IMR-90 (cell line): Measurements from ENCODE around the gene RASIP1. TPM values are rescaled to one million over a fixed set of nuclear protein-coding genes. Genes with fewer than 3 reads are reported as not detected.

Source experiments
- ATAC-seq: fragments of 200-7000 bp; cut with Tn5 transposase; 2 replicates; pipeline ENCODE4 v1.9.1; 2020; ENCODE audit warnings: low read depth, mild to moderate bottlenecking, moderate library complexity
- BruUV-seq: library from RNA; stranded (reverse); fragments of 400-500 nt; replicated peaks from 2 replicates; lab custom pipeline; 2021; lab: Mats Ljungman, UMichigan
- CTCF ChIA-PET: fragments of 300-600 bp; formaldehyde crosslinking; extraction: SDS; loops from one replicate; lab custom pipeline; 2021; ENCODE audit warnings: antibody characterized with exemption; lab: Yijun Ruan, JAX
- POLR2A ChIA-PET: fragments of 300-600 bp; sonication (Branson Sonifier 250); formaldehyde crosslinking; loops from one replicate; lab custom pipeline; 2022; ENCODE audit warnings: antibody characterized with exemption; ENCODE audit not compliant: unreplicated experiment; lab: Charles Lee
- DNase-seq: peaks from one replicate; pipeline ENCODE4 v3.0.0; 2013
- H2AFZ ChIP-seq: replicated peaks from 2 replicates; pipeline ENCODE3; 2013; ENCODE audit warnings: low read length, mild to moderate bottlenecking; ENCODE audit not compliant: poor library complexity
- H2AK5ac ChIP-seq: 2 replicates; pipeline ENCODE4 v1.6.1; 2013; ENCODE audit warnings: low read depth, low read length, inconsistent platforms
- H2AK9ac ChIP-seq: replicated peaks from 2 replicates; pipeline ENCODE3; 2013; ENCODE audit warnings: mild to moderate bottlenecking, low read depth, low read length, moderate library complexity; ENCODE audit not compliant: poor library complexity
- H2BK120ac ChIP-seq: 2 replicates; pipeline ENCODE4 v1.6.1; 2013; ENCODE audit warnings: low read depth, low read length, inconsistent platforms
- H2BK15ac ChIP-seq: 3 replicates; pipeline ENCODE4 v1.6.1; 2013; ENCODE audit warnings: low read depth, low read length, inconsistent platforms
- H2BK20ac ChIP-seq: 2 replicates; pipeline ENCODE4 v1.6.1; 2013; ENCODE audit warnings: low read depth, mild to moderate bottlenecking, inconsistent platforms, low read length, moderate library complexity
- H2BK5ac ChIP-seq: 2 replicates; pipeline ENCODE4 v1.6.1; 2013; ENCODE audit warnings: mild to moderate bottlenecking, low read depth, low read length, inconsistent platforms; ENCODE audit not compliant: poor library complexity, severe bottlenecking
- H3K14ac ChIP-seq: replicated peaks from 2 replicates; pipeline ENCODE4 v1.6.1; 2013; ENCODE audit warnings: low read depth, low read length, inconsistent platforms
- H3K18ac ChIP-seq: 2 replicates; pipeline ENCODE4 v1.6.1; 2013; ENCODE audit warnings: low read depth, low read length, control low read depth
- H3K23ac ChIP-seq: 2 replicates; pipeline ENCODE4 v1.6.1; 2013; ENCODE audit warnings: low read depth, low read length, inconsistent platforms
- H3K27ac ChIP-seq: 2 replicates; pipeline ENCODE4 v1.5.1; 2013; ENCODE audit warnings: mild to moderate bottlenecking, control low read depth, low read length; ENCODE audit not compliant: insufficient read depth
- H3K27me3 ChIP-seq: 2 replicates; pipeline ENCODE4 v1.6.1; 2013; ENCODE audit warnings: low read length; ENCODE audit not compliant: control insufficient read depth, insufficient read depth
- H3K36me3 ChIP-seq: 2 replicates; pipeline ENCODE4 v1.6.1; 2013; ENCODE audit warnings: low read length, mixed read lengths; ENCODE audit not compliant: control insufficient read depth, insufficient read depth
- H3K4ac ChIP-seq: 2 replicates; pipeline ENCODE4 v1.6.1; 2013; ENCODE audit warnings: low read depth, low read length, inconsistent platforms
- H3K4me1 ChIP-seq: 2 replicates; pipeline ENCODE4 v1.6.1; 2013; ENCODE audit warnings: low read length, mixed read lengths; ENCODE audit not compliant: control insufficient read depth, insufficient read depth
- H3K4me2 ChIP-seq: 2 replicates; pipeline ENCODE4 v1.6.1; 2013; ENCODE audit warnings: low read depth, mild to moderate bottlenecking, control low read depth, low read length, moderate library complexity
- H3K4me3 ChIP-seq: 2 replicates; pipeline ENCODE4 v1.5.1; 2013; ENCODE audit warnings: low read depth, mild to moderate bottlenecking, control low read depth, low read length, moderate library complexity; ENCODE audit not compliant: insufficient read depth
- H3K56ac ChIP-seq: 2 replicates; pipeline ENCODE4 v1.6.1; 2013; ENCODE audit warnings: low read length, inconsistent platforms; ENCODE audit not compliant: insufficient read depth; ENCODE audit errors: extremely low read depth
- H3K79me1 ChIP-seq, 2 experiments: 2 replicates each; pipeline ENCODE4 v1.6.1; 2013; ENCODE audit warnings: low read length in 2 of 2, inconsistent platforms in 1 of 2, low read depth in 1 of 2
- H3K9ac ChIP-seq: 2 replicates; pipeline ENCODE4 v1.6.1; 2013; ENCODE audit warnings: low read depth, low read length, control low read depth
- H3K9me1 ChIP-seq: 2 replicates; pipeline ENCODE4 v1.6.1; 2013; ENCODE audit warnings: low read length, inconsistent platforms; ENCODE audit not compliant: insufficient read depth
- H3K9me3 ChIP-seq: 2 replicates; pipeline ENCODE4 v1.6.1; 2013; ENCODE audit warnings: low read length; ENCODE audit not compliant: control insufficient read depth, insufficient read depth
- H4K20me1 ChIP-seq: 2 replicates; pipeline ENCODE4 v1.6.1; 2013; ENCODE audit warnings: low read length, inconsistent platforms; ENCODE audit not compliant: insufficient read depth
- H4K5ac ChIP-seq: 2 replicates; pipeline ENCODE4 v1.6.1; 2013; ENCODE audit warnings: mild to moderate bottlenecking, low read depth, low read length, control low read depth
- H4K8ac ChIP-seq, 2 experiments: 2 replicates each; pipeline ENCODE4 v1.6.1; 2013; ENCODE audit warnings: low read depth in 2 of 2, low read length in 2 of 2, control low read depth in 1 of 2, inconsistent platforms in 1 of 2
- H4K91ac ChIP-seq: 2 replicates; pipeline ENCODE4 v1.6.1; 2013; ENCODE audit warnings: low read depth, low read length, inconsistent platforms; ENCODE audit not compliant: insufficient read depth
- CTCF ChIP-seq: conservative IDR thresholded peaks from 2 replicates; pipeline ENCODE4 v1.5.1; 2012; ENCODE audit warnings: mild to moderate bottlenecking, low read depth, low read length, improper control_type of control experiment
- MAZ ChIP-seq: IDR thresholded peaks from 2 replicates; pipeline ENCODE4 v1.6.1; 2012; ENCODE audit warnings: low read depth, mild to moderate bottlenecking, low read length, improper control_type of control experiment, moderate library complexity, borderline replicate concordance
- RAD21 ChIP-seq: IDR thresholded peaks from 2 replicates; pipeline ENCODE4 v1.6.1; 2012; ENCODE audit warnings: low read length, improper control_type of control experiment
- RCOR1 ChIP-seq: IDR thresholded peaks from 2 replicates; pipeline ENCODE4 v1.6.1; 2012; ENCODE audit warnings: mild to moderate bottlenecking, low read length, improper control_type of control experiment; ENCODE audit not compliant: insufficient replicate concordance
- RFX5 ChIP-seq: IDR thresholded peaks from 2 replicates; pipeline ENCODE4 v1.8.0; 2012; ENCODE audit warnings: low read depth, mild to moderate bottlenecking, low read length, moderate library complexity
- USF2 ChIP-seq: fragments of 150-350 bp; IDR thresholded peaks from 2 replicates; pipeline ENCODE4 v1.6.1; 2017; ENCODE audit warnings: mild to moderate bottlenecking, antibody characterized with exemption, low read length, low read depth
- WGBS, 2 experiments: methylation state at CpG; one replicate each; pipeline versions ENCODE4 v1.1.5 to v1.1.7; 2013; ENCODE audit warnings: missing lambda C conversion rate in 2 of 2; ENCODE audit not compliant: insufficient read length in 1 of 2; ENCODE audit errors: extremely low coverage in 2 of 2; 5-methylcytosine and 5-hydroxymethylcytosine counted together
- dilution Hi-C: fragments of 300-500 bp; cut with HindIII; formaldehyde crosslinking; loops from one replicate; pipeline ENCODE4 v1.14.3; 2018; ENCODE audit warnings: low sequenced_read_pairs; ENCODE audit not compliant: unreplicated experiment
- in situ Hi-C: fragments of 300-500 bp; cut with MboI; formaldehyde crosslinking; loops from 3 replicates; pipeline ENCODE4 v1.14.3; 2019; ENCODE audit warnings: low sequenced_read_pairs, inconsistent platforms, mixed read lengths
- intact Hi-C: fragments of 100-400 bp; cut with micrococcal nuclease; formaldehyde crosslinking; loops from 2 replicates; pipeline ENCODE4 v1.10.0; 2022
- polyA plus RNA-seq, 3 experiments: library from polyadenylated mRNA; depleted of rRNA; stranded (reverse); fragments of >200 nt; gene quantifications; 2 replicates each; pipeline ENCODE4 v1.2.3, GENCODE V29; 2012; ENCODE audit warnings: low replicate concordance in 1 of 3
- total RNA-seq: library from RNA; depleted of rRNA; stranded (reverse); fragments of >200 nt; gene quantifications from 2 replicates; pipeline ENCODE4 v1.2.3, GENCODE V29; 2012
- TF ChIP-seq, protein P1 (sequence below): fragments of 150-350 bp; IDR thresholded peaks from 2 replicates; pipeline ENCODE4 v1.6.1; 2016; ENCODE audit warnings: low read depth, mild to moderate bottlenecking, low read length, moderate library complexity, borderline replicate concordance

The RASIP1 gene
- total and polyA plus RNA-seq, 2 of the 4 experiments (the other 2 are of a cell fraction) = 0.18 to 0.51 TPM

GRCh38 chr19:48741129-48741999 is 954 bp upstream of the RASIP1 start:
- Histone ChIP-seq H3K9me1 (peaks cover 3% of the 10 kb centered on the region), H3K4ac (no peak overlapping the region), H2BK120ac (no peak overlapping the region), H3K23ac (no peak overlapping the region), H2AK9ac (no peak overlapping the region), H2AK5ac (no peak overlapping the region), H2AFZ (peak overlapping the region; percentile 56), H3K18ac (no peak overlapping the region), H4K91ac (no peak overlapping the region), H2BK20ac (no peak overlapping the region), H2BK5ac (no peak overlapping the region), H4K20me1 (no peaks in the 10 kb centered on the region), H3K79me1 (no peaks in the 10 kb centered on the region), H3K4me2 (no peak overlapping the region), H4K5ac (no peak overlapping the region), H3K9ac (no peak overlapping the region), H3K36me3 (no peaks in the 10 kb centered on the region), H2BK15ac (no peak overlapping the region), H3K56ac (no peak overlapping the region), H3K14ac (no peak overlapping the region), H3K4me3 (no peak overlapping the region), H3K27me3 (peaks cover 19% of the 10 kb centered on the region), H3K4me1 (peaks cover 5% of the 10 kb centered on the region), H4K8ac (no peak overlapping the region; a peak in 1 of 4 replicates), H3K27ac (no peak overlapping the region), H3K9me3 (no peaks in the 10 kb centered on the region)
- ChIA-PET CTCF (no interaction called here), POLR2A (no interaction called here)
- WGBS, 2 experiments = 33% methylated on average over 23 of the region's 35 CpGs; no CpG with 5 or more reads in 1 of the 2 experiments
- ATAC-seq (no peak), DNase-seq (no peak)
- intact Hi-C loops = no loop called here
- TF ChIP-seq MAZ = no peak
- TF ChIP-seq, protein P1, sequence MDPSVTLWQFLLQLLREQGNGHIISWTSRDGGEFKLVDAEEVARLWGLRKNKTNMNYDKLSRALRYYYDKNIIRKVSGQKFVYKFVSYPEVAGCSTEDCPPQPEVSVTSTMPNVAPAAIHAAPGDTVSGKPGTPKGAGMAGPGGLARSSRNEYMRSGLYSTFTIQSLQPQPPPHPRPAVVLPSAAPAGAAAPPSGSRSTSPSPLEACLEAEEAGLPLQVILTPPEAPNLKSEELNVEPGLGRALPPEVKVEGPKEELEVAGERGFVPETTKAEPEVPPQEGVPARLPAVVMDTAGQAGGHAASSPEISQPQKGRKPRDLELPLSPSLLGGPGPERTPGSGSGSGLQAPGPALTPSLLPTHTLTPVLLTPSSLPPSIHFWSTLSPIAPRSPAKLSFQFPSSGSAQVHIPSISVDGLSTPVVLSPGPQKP = no peak
- no peak for TF ChIP-seq RAD21
- TF ChIP-seq RCOR1 = no peak
- TF ChIP-seq USF2 = no peak
- no peak for TF ChIP-seq CTCF
- TF ChIP-seq RFX5 = no peak
- dilution Hi-C loops = no loop called here
- in situ Hi-C loops = no loop called here
- BruUV-seq = no TSS peak
